Measurements from ENCODE around the gene DTX3.
"Not testable (repeated sequence)": the region's sequence is repeated elsewhere in the genome, so short reads cannot be mapped to it uniquely, and the experiment has no call there.

- TF ChIP-seq POLR2A, CTCF, EP300 (IDR thresholded peaks at IDR 0.05): not testable (repeated sequence)
Measured at GRCh38 chr12:57646659-57647049, 42.0 kb downstream of the DTX3 start.
